A549 (cell line): Measurements from ENCODE around the gene RIPOR2. TPM values are rescaled to one million over a fixed set of nuclear protein-coding genes. Genes with fewer than 3 reads are reported as not detected.
"Not testable (repeated sequence)": the region's sequence is repeated elsewhere in the genome, so short reads cannot be mapped to it uniquely, and the experiment has no call there.

Experiments used
- ATAC-seq, 2 experiments: fragments of 200-7000 bp in 1 of 2; fragments of >200 bp in 1 of 2; cut with Nextera tagmentation in 1 of 2; cut with Tn5 transposase in 1 of 2; 3 replicates each; pipeline versions ENCODE4 v1.8.0 to v1.9.1; 2018 to 2020; ENCODE audit warnings: mild to moderate bottlenecking in 1 of 2, moderate library complexity in 1 of 2
- CTCF ChIA-PET: fragments of 300-600 bp; sonication (Branson Sonifier 250); formaldehyde crosslinking; extraction: SDS; loops from one replicate; lab custom pipeline; 2021; ENCODE audit warnings: antibody characterized with exemption, inconsistent platforms; lab: Yijun Ruan, JAX
- POLR2A ChIA-PET: fragments of 350-600 bp; formaldehyde crosslinking; extraction: SDS; loops from one replicate; lab custom pipeline; 2021; ENCODE audit warnings: antibody characterized with exemption, inconsistent platforms; lab: Yijun Ruan, JAX
- DNase-seq, 2 experiments: peaks; one replicate each; pipeline versions ENCODE4 v3.0.0 to v3.0.0-alpha.2; 2011 to 2016; ENCODE audit warnings: low read depth in 1 of 2, low spot score in 1 of 2
- FAIRE-seq: peaks from 2 replicates; lab custom pipeline; 2011; peaks lifted over from hg19 to GRCh38; lab: Jason Lieb, UNC
- H3K27ac ChIP-seq, 2 experiments: fragments of >200 bp; sonication (Bioruptor Twin); formaldehyde crosslinking; 3 replicates each; pipeline ENCODE4 v1.5.1; 2016 to 2017
- H3K4me1 ChIP-seq: fragments of >200 bp; sonication (Bioruptor Twin); formaldehyde crosslinking; 3 replicates; pipeline ENCODE4 v1.6.1; 2016
- H3K4me2 ChIP-seq: fragments of >200 bp; sonication (Bioruptor Twin); formaldehyde crosslinking; 3 replicates; pipeline ENCODE4 v1.6.1; 2016
- H3K4me3 ChIP-seq: fragments of >200 bp; sonication (Bioruptor Twin); formaldehyde crosslinking; 3 replicates; pipeline ENCODE4 v1.5.1; 2016
- H3K9me3 ChIP-seq: fragments of >200 bp; sonication (Bioruptor Twin); formaldehyde crosslinking; 3 replicates; pipeline ENCODE4 v1.6.1; 2016
- CBX8 ChIP-seq: fragments of 200-600 bp; sonication (generic); IDR thresholded peaks from 2 replicates; pipeline ENCODE4 v1.6.1; 2016
- CHD4 ChIP-seq: fragments of 200-600 bp; sonication (generic); IDR thresholded peaks from 2 replicates; pipeline ENCODE4 v1.6.1; 2016; ENCODE audit warnings: antibody characterized with exemption, mild to moderate bottlenecking, borderline replicate concordance
- E2F6 ChIP-seq: IDR thresholded peaks from 2 replicates; pipeline ENCODE4 v1.6.1; 2012; ENCODE audit warnings: low read depth, borderline replicate concordance
- EHMT2 ChIP-seq: fragments of 200-600 bp; sonication (generic); IDR thresholded peaks from 2 replicates; pipeline ENCODE4 v1.6.1; 2016; ENCODE audit warnings: antibody characterized with exemption, low read depth, mild to moderate bottlenecking, moderate library complexity
- FOSB ChIP-seq: fragments of 250-450 bp; sonication (Bioruptor Pico); IDR thresholded peaks from 2 replicates; pipeline ENCODE4 v1.5.0; 2020; ENCODE audit warnings: mild to moderate bottlenecking, moderate library complexity
- FOSL2 ChIP-seq, 2 experiments: fragments of 450-650 bp in 1 of 2; fragments of >200 bp in 1 of 2; sonication (Bioruptor Twin) in 1 of 2; formaldehyde crosslinking; IDR thresholded peaks; 2 replicates each; pipeline versions ENCODE4 v1.5.0 to v1.6.1; 2016 to 2020; ENCODE audit warnings: mild to moderate bottlenecking in 1 of 2, moderate library complexity in 1 of 2
- FOXS1 ChIP-seq: fragments of 250-450 bp; sonication (Bioruptor Pico); IDR thresholded peaks from 2 replicates; pipeline ENCODE4 v1.5.0; 2020; ENCODE audit warnings: mild to moderate bottlenecking, moderate library complexity
- HES2 ChIP-seq: fragments of >200 bp; sonication (Bioruptor Twin); formaldehyde crosslinking; IDR thresholded peaks from 2 replicates; pipeline ENCODE4 v1.6.1; 2016
- HMGXB4 ChIP-seq: fragments of 250-450 bp; sonication (Bioruptor Pico); IDR thresholded peaks from 2 replicates; pipeline ENCODE4 v1.5.0; 2021; ENCODE audit warnings: mild to moderate bottlenecking, moderate library complexity, borderline replicate concordance
- HOXA7 ChIP-seq: fragments of 250-450 bp; sonication (Bioruptor Pico); IDR thresholded peaks from 2 replicates; pipeline ENCODE4 v1.5.0; 2020; ENCODE audit warnings: mild to moderate bottlenecking, moderate library complexity
- HOXB13 ChIP-seq: fragments of 250-450 bp; sonication (Bioruptor Pico); IDR thresholded peaks from 2 replicates; pipeline ENCODE4 v1.5.0; 2020; ENCODE audit warnings: low read depth, mild to moderate bottlenecking, moderate library complexity
- HOXB5 ChIP-seq: fragments of 250-450 bp; sonication (Bioruptor Pico); IDR thresholded peaks from 2 replicates; pipeline ENCODE4 v1.5.0; 2020; ENCODE audit warnings: mild to moderate bottlenecking, moderate library complexity
- JUN ChIP-seq, 2 experiments: fragments of >200 bp; sonication (Bioruptor Twin); formaldehyde crosslinking; IDR thresholded peaks; 2 replicates in 1 of 2; 3 replicates in 1 of 2; pipeline ENCODE4 v1.6.1; 2016 to 2017
- KDM1A ChIP-seq: fragments of 200-600 bp; sonication (generic); IDR thresholded peaks from 2 replicates; pipeline ENCODE4 v1.6.1; 2016; ENCODE audit warnings: low read depth, mild to moderate bottlenecking
- KDM5A ChIP-seq: fragments of 200-600 bp; sonication (generic); IDR thresholded peaks from 2 replicates; pipeline ENCODE4 v1.6.1; 2016; ENCODE audit warnings: antibody characterized with exemption, mild to moderate bottlenecking
- NPAS2 ChIP-seq: fragments of 250-450 bp; sonication (Bioruptor Pico); IDR thresholded peaks from 2 replicates; pipeline ENCODE4 v1.8.0; 2022; ENCODE audit warnings: mild to moderate bottlenecking, moderate library complexity, borderline replicate concordance
- PBX3 ChIP-seq: IDR thresholded peaks from 2 replicates; pipeline ENCODE4 v1.6.1; 2012
- POLR2A ChIP-seq: IDR thresholded peaks from 2 replicates; pipeline ENCODE4 v1.6.1; 2012; ENCODE audit warnings: mild to moderate bottlenecking, low read length
- RAD21 ChIP-seq, 2 experiments: fragments of >200 bp in 1 of 2; sonication (Bioruptor Twin) in 1 of 2; formaldehyde crosslinking in 1 of 2; IDR thresholded peaks in 1 of 2; conservative IDR thresholded peaks in 1 of 2; 2 replicates in 1 of 2; 3 replicates in 1 of 2; pipeline ENCODE4 v1.6.1; 2012 to 2018; ENCODE audit warnings: inconsistent platforms in 1 of 2
- RARB ChIP-seq: fragments of 250-450 bp; sonication (Bioruptor Pico); IDR thresholded peaks from 2 replicates; pipeline ENCODE4 v1.8.0; 2021; ENCODE audit warnings: mild to moderate bottlenecking, moderate library complexity
- TFCP2L1 ChIP-seq: fragments of 250-450 bp; sonication (Bioruptor Pico); IDR thresholded peaks from 2 replicates; pipeline ENCODE4 v1.5.0; 2021; ENCODE audit warnings: mild to moderate bottlenecking
- ZC3H11A ChIP-seq: fragments of 450-650 bp; IDR thresholded peaks from 2 replicates; pipeline ENCODE4 v1.6.1; 2014; ENCODE audit warnings: antibody characterized with exemption, mild to moderate bottlenecking
- ZFP36 ChIP-seq: fragments of 450-650 bp; IDR thresholded peaks from 2 replicates; pipeline ENCODE4 v1.6.1; 2014; ENCODE audit warnings: borderline replicate concordance; ENCODE audit not compliant: partially characterized antibody
- ZNF302 ChIP-seq: fragments of 250-450 bp; sonication (Bioruptor Pico); IDR thresholded peaks from 2 replicates; pipeline ENCODE4 v1.9.0; 2021; ENCODE audit warnings: inconsistent platforms, mild to moderate bottlenecking, moderate library complexity
- ZSCAN20 ChIP-seq: fragments of 250-450 bp; sonication (Bioruptor Pico); IDR thresholded peaks from 2 replicates; pipeline ENCODE4 v1.8.0; 2022; ENCODE audit warnings: mild to moderate bottlenecking, moderate library complexity
- WGBS: methylation state at CpG from one replicate; pipeline ENCODE4 v1.1.6; 2017; ENCODE audit errors: missing lambda C conversion rate; 5-methylcytosine and 5-hydroxymethylcytosine counted together
- polyA plus RNA-seq, 4 experiments: library from polyadenylated mRNA; depleted of rRNA in 3 of 4; stranded (reverse); fragments of >200 nt; fragmentation: RNase III in 1 of 4; extraction: RNeasy Plus Mini Kit Qiagen cat#74134 plus additional on column Dnase treatment in 1 of 4; gene quantifications; 2 replicates in 3 of 4; 3 replicates in 1 of 4; pipeline ENCODE4 v1.2.3, GENCODE V29; 2011 to 2017

The RIPOR2 gene
- polyA plus RNA-seq, 2 of the 4 experiments (the other 2 are of a cell fraction), result 0.01 TPM; not detected in 1

- Histone ChIP-seq H3K27ac (no peak overlapping the region), H3K4me2 (no peak overlapping the region), H3K9me3 (no peaks in the 10 kb centered on the region), H3K4me3 (no peak overlapping the region), H3K4me1 (no peaks in the 10 kb centered on the region)
- FAIRE-seq, result no peak
- POLR2A ChIA-PET, result no interaction called here
- WGBS, result 66% methylated on average over 3 of the region's 3 CpGs
- ATAC-seq, result no peak
- CTCF ChIA-PET, result no interaction called here
- DNase-seq, result no peak
- no peak for TF ChIP-seq RARB (CRISPR knock-in tag)
- no peak for TF ChIP-seq POLR2A
- TF ChIP-seq HOXB5 (CRISPR knock-in tag), result no peak
These were observed 8.3 kb downstream of the RIPOR2 start for GRCh38 chr6:24927277-24927955.

- DNase-seq, ATAC-seq, POLR2A ChIA-PET, H3K9me3 ChIP-seq, H3K4me1 ChIP-seq, H3K27ac ChIP-seq, H3K4me3 ChIP-seq, FAIRE-seq, CTCF ChIA-PET, H3K4me2 ChIP-seq: not testable (repeated sequence)
- 40% methylated on average over 3 of the region's 3 CpGs for WGBS
These were observed 9.1 kb downstream of the RIPOR2 start for GRCh38 chr6:24926647-24927046.

- H3K4me3 ChIP-seq, result no peak overlapping the region
- H3K4me1 ChIP-seq, result no peaks in the 10 kb centered on the region
- TF ChIP-seq HOXB13, result no peak
- TF ChIP-seq E2F6, result no peak
- TF ChIP-seq NPAS2 (CRISPR knock-in tag), result no peak
- no peak for TF ChIP-seq RAD21 (conservative IDR thresholded peaks at IDR 0.05 in 1 of 2, IDR thresholded peaks at IDR 0.05 in 1 of 2)
- no peak for TF ChIP-seq ZC3H11A
- TF ChIP-seq FOXS1, result no peak
- no peak for TF ChIP-seq EHMT2
- TF ChIP-seq KDM5A, result no peak
- no peak for TF ChIP-seq CBX8
- POLR2A ChIA-PET, result no interaction called here
- 21% methylated on average over 3 of the region's 3 CpGs for WGBS
- ATAC-seq, result no peak
- FAIRE-seq, result no peak
- DNase-seq, result no peak
- no peak overlapping the region for H3K27ac ChIP-seq
- CTCF ChIA-PET, result interaction anchor here (0.8 kb wide), 1 partner anchor 72 kb away, joined by 4 read pairs; no protein-coding TSS in a partner anchor
- H3K4me2 ChIP-seq, result no peak overlapping the region; the same call in 2 of the 3 replicates
- no peaks in the 10 kb centered on the region for H3K9me3 ChIP-seq
These were observed 9.6 kb downstream of the RIPOR2 start for GRCh38 chr6:24926192-24926591.

- H3K4me2 ChIP-seq, result no peak overlapping the region; the same call in 2 of the 3 replicates
- POLR2A ChIA-PET, result no interaction called here
- CTCF ChIA-PET, result interaction anchor here (0.8 kb wide), 1 partner anchor 73 kb away, joined by 4 read pairs; no protein-coding TSS in a partner anchor
- FAIRE-seq, result no peak
- TF ChIP-seq HMGXB4 (no peak), FOSB (CRISPR knock-in tag) (no peak), PBX3 (no peak), KDM1A (no peak), ZFP36 (no peak), JUN (IDR thresholded peaks at IDR 0.05) (no peak), CHD4 (no peak), FOSL2 (IDR thresholded peaks at IDR 0.05) (no peak), FOSL2 (CRISPR knock-in tag; IDR thresholded peaks at IDR 0.05) (no peak), TFCP2L1 (CRISPR knock-in tag) (no peak), E2F6 (no peak), ZNF302 (CRISPR knock-in tag) (no peak), KDM5A (no peak), ZSCAN20 (CRISPR knock-in tag) (no peak), HOXA7 (CRISPR knock-in tag) (no peak), HES2 (no peak), RARB (CRISPR knock-in tag) (no peak)
- TF ChIP-seq, all 56 proteins: peak for 0
- H3K4me1 ChIP-seq, result no peaks in the 10 kb centered on the region
- no peak for ATAC-seq
- H3K9me3 ChIP-seq, result no peaks in the 10 kb centered on the region
- no peak overlapping the region for H3K27ac ChIP-seq
- no peak overlapping the region for H3K4me3 ChIP-seq
- no peak for DNase-seq
These were observed 10.1 kb downstream of the RIPOR2 start for GRCh38 chr6:24925661-24926060.
